OCI-LY7 (cell line): ENCODE data around the gene EPAS1.

Experiments
- EZH2phosphoT487 ChIP-seq: fragments of 200-600 bp; sonication (generic); IDR thresholded peaks from 2 replicates; pipeline ENCODE4 v1.6.1; 2018; ENCODE audit warnings: low read depth, borderline replicate concordance, mild to moderate bottlenecking, mixed run types, antibody characterized with exemption, low read length, moderate library complexity, mixed read lengths
- TF ChIP-seq, protein P1 (sequence below): fragments of 200-600 bp; sonication (generic); conservative IDR thresholded peaks from 2 replicates; pipeline ENCODE4 v1.5.1; 2014; ENCODE audit warnings: mild to moderate bottlenecking, antibody characterized with exemption, low read length, moderate library complexity, mixed read lengths

GRCh38 chr2:46314065-46314835 is 17.0 kb downstream of the EPAS1 start:
- TF ChIP-seq, protein P1, sequence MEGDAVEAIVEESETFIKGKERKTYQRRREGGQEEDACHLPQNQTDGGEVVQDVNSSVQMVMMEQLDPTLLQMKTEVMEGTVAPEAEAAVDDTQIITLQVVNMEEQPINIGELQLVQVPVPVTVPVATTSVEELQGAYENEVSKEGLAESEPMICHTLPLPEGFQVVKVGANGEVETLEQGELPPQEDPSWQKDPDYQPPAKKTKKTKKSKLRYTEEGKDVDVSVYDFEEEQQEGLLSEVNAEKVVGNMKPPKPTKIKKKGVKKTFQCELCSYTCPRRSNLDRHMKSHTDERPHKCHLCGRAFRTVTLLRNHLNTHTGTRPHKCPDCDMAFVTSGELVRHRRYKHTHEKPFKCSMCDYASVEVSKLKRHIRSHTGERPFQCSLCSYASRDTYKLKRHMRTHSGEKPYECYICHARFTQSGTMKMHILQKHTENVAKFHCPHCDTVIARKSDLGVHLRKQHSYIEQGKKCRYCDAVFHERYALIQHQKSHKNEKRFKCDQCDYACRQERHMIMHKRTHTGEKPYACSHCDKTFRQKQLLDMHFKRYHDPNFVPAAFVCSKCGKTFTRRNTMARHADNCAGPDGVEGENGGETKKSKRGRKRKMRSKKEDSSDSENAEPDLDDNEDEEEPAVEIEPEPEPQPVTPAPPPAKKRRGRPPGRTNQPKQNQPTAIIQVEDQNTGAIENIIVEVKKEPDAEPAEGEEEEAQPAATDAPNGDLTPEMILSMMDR: no peak
- no peak for TF ChIP-seq EZH2phosphoT487
